ENCODE results near the gene NUP62. TPM values are rescaled to one million over a fixed set of nuclear protein-coding genes. Genes with fewer than 3 reads are reported as not detected.

NUP62 gene
- total and polyA plus RNA-seq, 4 donors = 16.2 to 45.9 (median 38.0) TPM

DNA sequence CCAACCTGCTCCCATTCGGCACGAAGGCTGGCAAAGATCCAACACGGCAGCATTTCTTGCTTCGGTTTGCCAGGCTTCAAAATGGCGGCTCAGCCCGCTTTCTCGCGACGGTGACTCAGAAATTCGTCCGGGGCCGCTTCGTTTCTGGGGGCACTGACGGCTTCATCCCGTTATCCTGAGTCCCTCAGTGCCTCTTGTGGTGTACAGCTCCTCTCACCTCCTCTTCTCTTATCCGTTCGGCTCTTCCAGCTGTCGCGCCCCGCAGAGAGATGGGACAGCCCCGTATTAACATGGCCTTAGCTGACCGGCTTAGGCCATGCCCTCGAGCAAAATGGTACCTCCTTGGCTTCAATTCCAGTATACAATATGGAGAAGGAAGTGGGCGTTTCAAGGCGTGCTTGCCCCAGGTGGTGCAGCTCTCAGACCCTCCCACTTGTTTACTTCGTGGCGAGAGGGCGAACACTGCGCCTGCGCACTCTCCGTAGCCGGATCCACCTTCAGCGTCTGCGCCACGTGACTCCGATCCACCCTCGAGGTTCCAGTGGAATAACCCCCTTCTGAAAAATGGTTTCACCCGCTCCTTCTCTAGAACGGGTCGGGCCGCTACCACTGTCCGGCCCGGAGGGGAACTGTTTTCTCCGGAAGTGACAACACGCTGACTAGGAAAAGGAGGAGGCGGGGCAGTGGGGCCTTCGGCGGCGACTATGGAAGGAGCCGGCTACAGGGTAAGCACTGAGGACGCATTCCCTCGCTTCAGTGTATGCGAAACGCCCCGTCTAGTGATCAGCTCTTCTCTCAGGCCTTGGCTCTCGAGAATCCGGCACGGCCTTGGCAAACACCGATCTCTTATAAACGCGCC is 52.1 kb downstream of the NUP62 start, which contains the start of the genes AKT1S1 and TBC1D17:
Gene AKT1S1, minus strand, starts transcription at position 336 of the 859 bp plus-strand sequence. CDS start 4,060 bp downstream, outside the sequence.
Gene TBC1D17, plus strand, starts transcription at position 683 of the 859 bp plus-strand sequence. Its CDS starts 22 bp downstream, at position 705.
- Histone ChIP-seq H3K9ac (ENCODE audit: insufficient read depth in 1 of 2, low read length in 2 of 2) (peak within 1 kb of the TSS; percentile 98 to 99), H3K4me1 (ENCODE audit: control insufficient read depth in 5 of 5, insufficient read depth in 5 of 5, low read length in 5 of 5) (peaks cover 0 to 18% (median 7%) of the 10 kb centered on the region in 5 donors), H3K36me3 (ENCODE audit: control insufficient read depth in 4 of 4, insufficient read depth in 4 of 4, low read length in 4 of 4) (peaks cover 8 to 32% (median 28%) of the 10 kb centered on the region in 4 donors), H3K27me3 (ENCODE audit: control insufficient read depth in 3 of 3, insufficient read depth in 3 of 3, low read length in 2 of 3) (no peaks in the 10 kb centered on the region), H3K4me3 (peak within 1 kb of the TSS; percentile 70), H3K27ac (ENCODE audit: low read depth in 1 of 2, low read length in 1 of 2) (peak within 1 kb of the TSS; percentile 97 to 98), H3K9me3 (ENCODE audit: control insufficient read depth in 4 of 4, insufficient read depth in 3 of 4, low read length in 3 of 4) (no peaks in the 10 kb centered on the region)
- WGBS, 2 donors = 0% methylated on average over 61 of the region's 61 CpGs
- ATAC-seq (ENCODE audit: insufficient read depth, low FRiP score) = peak; percentile 83
- peak; percentile 100 for DNase-seq
- TF ChIP-seq, protein P1, sequence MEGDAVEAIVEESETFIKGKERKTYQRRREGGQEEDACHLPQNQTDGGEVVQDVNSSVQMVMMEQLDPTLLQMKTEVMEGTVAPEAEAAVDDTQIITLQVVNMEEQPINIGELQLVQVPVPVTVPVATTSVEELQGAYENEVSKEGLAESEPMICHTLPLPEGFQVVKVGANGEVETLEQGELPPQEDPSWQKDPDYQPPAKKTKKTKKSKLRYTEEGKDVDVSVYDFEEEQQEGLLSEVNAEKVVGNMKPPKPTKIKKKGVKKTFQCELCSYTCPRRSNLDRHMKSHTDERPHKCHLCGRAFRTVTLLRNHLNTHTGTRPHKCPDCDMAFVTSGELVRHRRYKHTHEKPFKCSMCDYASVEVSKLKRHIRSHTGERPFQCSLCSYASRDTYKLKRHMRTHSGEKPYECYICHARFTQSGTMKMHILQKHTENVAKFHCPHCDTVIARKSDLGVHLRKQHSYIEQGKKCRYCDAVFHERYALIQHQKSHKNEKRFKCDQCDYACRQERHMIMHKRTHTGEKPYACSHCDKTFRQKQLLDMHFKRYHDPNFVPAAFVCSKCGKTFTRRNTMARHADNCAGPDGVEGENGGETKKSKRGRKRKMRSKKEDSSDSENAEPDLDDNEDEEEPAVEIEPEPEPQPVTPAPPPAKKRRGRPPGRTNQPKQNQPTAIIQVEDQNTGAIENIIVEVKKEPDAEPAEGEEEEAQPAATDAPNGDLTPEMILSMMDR (IDR thresholded peaks at IDR 0.05; ENCODE audit: control extremely low read depth, extremely low read depth) = no peak

DNA sequence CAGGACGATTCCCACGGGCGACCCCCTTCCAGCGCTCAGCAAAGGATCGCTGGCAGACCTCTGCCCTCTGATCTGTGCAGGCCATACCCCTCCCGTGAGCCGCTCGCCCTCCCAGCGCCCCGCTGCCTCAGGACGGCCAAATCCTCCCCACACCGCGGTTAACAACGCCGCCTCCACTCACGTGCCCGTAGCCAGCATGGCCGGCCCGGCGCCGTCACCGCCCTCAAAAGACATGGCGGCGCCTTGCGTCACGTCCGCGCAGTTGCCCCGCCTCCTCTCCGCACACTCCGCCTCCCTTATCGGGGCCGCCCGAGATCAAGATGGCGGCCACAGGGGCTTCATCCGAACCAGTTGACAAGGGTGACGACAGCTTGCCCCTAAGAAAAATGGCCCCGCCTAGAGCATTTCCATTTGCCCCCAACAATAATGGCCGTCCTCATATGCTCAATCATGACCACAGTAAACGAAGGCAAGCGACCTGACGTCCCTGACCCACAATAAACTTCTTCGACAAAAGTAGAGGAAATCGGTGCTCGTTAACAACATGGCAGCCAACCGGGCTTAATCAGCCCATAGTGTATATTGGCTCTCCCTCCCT is 52.8 kb downstream of the NUP62 start:
- Histone ChIP-seq H3K9ac (ENCODE audit: insufficient read depth in 1 of 2, low read length in 2 of 2) (peak overlapping the region; percentile 98 to 99), H3K27me3 (ENCODE audit: control insufficient read depth in 3 of 3, insufficient read depth in 3 of 3, low read length in 2 of 3) (no peaks in the 10 kb centered on the region), H3K4me3 (peak overlapping the region; percentile 70), H3K36me3 (ENCODE audit: control insufficient read depth in 4 of 4, insufficient read depth in 4 of 4, low read length in 4 of 4) (peaks cover 4 to 25% (median 21%) of the 10 kb centered on the region in 4 donors), H3K4me1 (ENCODE audit: control insufficient read depth in 5 of 5, insufficient read depth in 5 of 5, low read length in 5 of 5) (peaks cover 0 to 18% (median 7%) of the 10 kb centered on the region in 5 donors), H3K27ac (ENCODE audit: low read depth in 1 of 2, low read length in 1 of 2) (peak overlapping the region; percentile 97 to 98), H3K9me3 (ENCODE audit: control insufficient read depth in 4 of 4, insufficient read depth in 3 of 4, low read length in 3 of 4) (no peaks in the 10 kb centered on the region)
- peak; percentile 99 to 100 (median 99) for DNase-seq
- TF ChIP-seq, protein P1 (IDR thresholded peaks at IDR 0.05; ENCODE audit: control extremely low read depth, extremely low read depth) = no peak
- WGBS, 2 donors = 0 to 1% methylated on average over 42 to 46 of the region's 46 CpGs
- ATAC-seq (ENCODE audit: insufficient read depth, low FRiP score) = peak; percentile 71

DNA sequence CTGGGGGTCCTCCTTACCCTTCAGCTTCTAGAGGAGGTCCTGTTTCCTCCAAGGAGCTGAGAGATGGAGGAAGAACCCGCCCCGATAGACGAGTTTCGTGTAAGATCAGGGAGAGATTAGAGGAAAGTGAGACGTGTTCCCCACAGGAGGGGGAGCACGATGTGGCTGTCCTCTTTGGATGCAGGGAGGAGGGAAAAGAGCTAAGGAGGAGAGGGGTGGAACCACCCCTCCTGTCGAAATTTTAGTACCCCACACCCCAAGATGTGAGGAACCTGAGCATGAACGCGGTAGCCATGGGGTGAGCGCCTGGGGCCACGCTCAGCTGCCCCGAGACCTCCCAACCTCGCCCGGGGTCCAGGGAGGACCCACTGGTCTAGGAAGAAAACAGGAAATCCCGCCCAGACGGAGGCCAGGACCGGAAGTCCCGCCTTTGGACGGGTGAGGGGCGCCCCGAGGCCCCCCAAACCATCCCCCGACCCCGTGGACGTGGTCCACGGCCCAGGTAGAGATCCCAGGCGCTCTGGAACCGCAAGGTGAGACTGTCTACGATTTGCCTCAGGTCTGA is 53.4 kb downstream of the NUP62 start:
- Histone ChIP-seq H3K9ac (ENCODE audit: insufficient read depth in 1 of 2, low read length in 2 of 2) (peak overlapping the region; percentile 98 to 99), H3K36me3 (ENCODE audit: control insufficient read depth in 4 of 4, insufficient read depth in 4 of 4, low read length in 4 of 4) (peaks cover 0 to 23% (median 20%) of the 10 kb centered on the region in 4 donors), H3K27me3 (ENCODE audit: control insufficient read depth in 3 of 3, insufficient read depth in 3 of 3, low read length in 2 of 3) (no peaks in the 10 kb centered on the region), H3K4me1 (ENCODE audit: control insufficient read depth in 5 of 5, insufficient read depth in 5 of 5, low read length in 5 of 5) (peaks cover 0 to 18% (median 7%) of the 10 kb centered on the region in 5 donors), H3K27ac (ENCODE audit: low read depth in 1 of 2, low read length in 1 of 2) (peak overlapping the region; percentile 88 to 97), H3K4me3 (peak overlapping the region; percentile 70), H3K9me3 (ENCODE audit: control insufficient read depth in 4 of 4, insufficient read depth in 3 of 4, low read length in 3 of 4) (no peaks in the 10 kb centered on the region)
- ATAC-seq (ENCODE audit: insufficient read depth, low FRiP score) (no peak), DNase-seq (peak; percentile 70 to 78 (median 73))
- 1% methylated on average over 27 to 28 of the region's 28 CpGs for WGBS, 2 donors
- TF ChIP-seq, protein P1 (IDR thresholded peaks at IDR 0.05; ENCODE audit: control extremely low read depth, extremely low read depth) = no peak

Data from lung (tissue), 12 donors.